HG02642 (cell line): Measurements from ENCODE around the gene DHRS1.

Experiments
- ATAC-seq: cut with Tn5 transposase; IDR thresholded peaks from one replicate; pipeline ENCODE4 v1.9.1; 2021; ENCODE audit warnings: mild to moderate bottlenecking; ENCODE audit not compliant: unreplicated experiment, poor library complexity

The DHRS1 gene

DNA sequence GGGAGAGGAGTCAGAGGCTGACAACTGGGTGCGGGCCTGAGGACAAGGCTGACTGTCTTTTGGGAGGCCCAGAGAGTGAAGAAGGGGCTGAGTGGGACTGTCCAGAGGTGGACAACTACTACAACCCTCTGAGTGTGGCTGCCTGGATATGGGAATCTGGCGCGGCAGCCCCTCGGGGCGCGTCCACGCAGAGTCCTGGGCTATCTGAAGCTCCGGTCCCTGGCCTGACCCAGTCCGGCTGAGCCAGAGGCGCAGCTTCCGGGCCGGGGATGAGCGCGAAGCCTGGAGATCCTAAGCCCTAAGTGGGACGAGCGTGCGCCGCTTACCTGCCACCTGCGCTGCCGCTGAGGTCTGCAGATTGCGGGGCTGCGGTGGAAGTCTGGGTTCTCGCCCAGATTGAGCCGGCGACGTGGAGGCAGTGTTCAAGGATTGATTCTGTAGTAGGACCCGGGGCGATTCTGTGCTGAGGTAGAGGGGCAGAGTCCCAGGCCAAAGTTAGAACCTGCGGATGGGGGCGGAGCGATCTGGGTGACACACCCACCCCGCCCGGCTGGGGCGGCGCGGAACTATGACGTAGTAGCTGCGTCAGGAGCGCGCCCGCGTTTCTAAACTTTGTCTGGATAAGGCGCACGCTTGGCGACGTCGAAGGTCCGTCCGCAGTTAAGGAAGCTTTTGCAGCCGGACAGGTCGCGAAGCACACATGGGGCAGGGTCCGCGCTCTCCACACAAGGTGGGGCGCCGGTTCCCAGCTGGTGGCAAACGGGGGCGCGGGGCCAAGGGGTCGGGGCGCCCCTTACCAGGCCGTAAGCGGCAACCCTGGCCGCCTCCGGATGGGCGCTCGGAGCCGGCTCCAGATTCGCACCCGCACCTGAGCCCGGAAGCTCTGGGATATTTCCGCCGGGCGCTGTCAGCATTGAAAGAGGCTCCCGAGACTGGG is at the start of gene DHRS1, which contains the start of gene NOP9:
TSS of gene DHRS1 (minus strand) at position 526 of the 937 bp plus-strand sequence. CDS start 674 bp downstream, outside the sequence.
TSS of gene NOP9 (plus strand) at position 596 of the 937 bp plus-strand sequence. CDS start at position 701, 105 bp downstream.
- ATAC-seq = peak; percentile 75

- ATAC-seq = no peak
Observed at GRCh38 chr14:24348186-24348585, 48.6 kb upstream of the DHRS1 start.

- ATAC-seq = no peak
Observed at GRCh38 chr14:24347134-24347533, 47.6 kb upstream of the DHRS1 start.

DNA sequence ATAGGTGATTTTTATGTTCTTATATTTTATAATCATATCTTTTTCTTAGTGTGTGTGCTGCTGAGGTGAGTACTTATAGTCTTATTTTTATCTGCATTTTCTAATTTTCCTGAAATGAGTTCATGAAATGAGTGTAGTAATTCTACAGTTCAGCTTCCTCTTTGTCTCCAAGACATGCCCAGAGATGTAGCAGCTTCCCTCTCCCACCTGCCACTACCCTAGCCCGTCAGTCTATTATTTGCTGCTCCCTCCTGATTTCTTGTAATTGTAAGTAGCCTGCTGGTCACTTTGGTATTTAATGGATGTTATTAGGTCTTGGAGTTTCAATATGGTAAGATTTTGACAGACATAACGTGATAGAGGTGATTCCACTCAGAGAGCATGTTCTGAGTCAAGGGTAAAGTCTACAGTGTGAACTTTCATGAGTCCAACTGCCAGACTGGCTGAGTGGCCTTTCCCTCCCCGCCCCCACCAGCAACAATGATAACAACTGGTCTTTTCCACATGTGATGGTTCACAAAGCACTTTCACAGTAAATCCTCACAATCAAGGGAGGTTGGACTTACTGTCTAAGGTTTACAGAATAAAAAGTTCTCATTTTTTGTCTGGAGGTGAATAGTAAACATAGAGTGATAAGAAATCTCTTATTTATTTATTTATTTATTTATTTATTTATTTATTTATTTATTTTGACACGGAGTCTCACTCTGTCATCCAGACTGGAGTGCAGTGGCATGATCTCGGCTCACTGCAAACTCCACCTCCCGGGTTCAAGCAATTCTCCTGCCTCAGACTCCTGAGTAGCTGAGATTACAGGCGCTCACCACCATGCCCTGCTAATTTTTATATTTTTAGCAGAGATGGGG is 44.4 kb upstream of the DHRS1 start:
- no peak for ATAC-seq

GRCh38 chr14:24342889-24343288 is 43.3 kb upstream of the DHRS1 start:
- ATAC-seq = no peak

DNA sequence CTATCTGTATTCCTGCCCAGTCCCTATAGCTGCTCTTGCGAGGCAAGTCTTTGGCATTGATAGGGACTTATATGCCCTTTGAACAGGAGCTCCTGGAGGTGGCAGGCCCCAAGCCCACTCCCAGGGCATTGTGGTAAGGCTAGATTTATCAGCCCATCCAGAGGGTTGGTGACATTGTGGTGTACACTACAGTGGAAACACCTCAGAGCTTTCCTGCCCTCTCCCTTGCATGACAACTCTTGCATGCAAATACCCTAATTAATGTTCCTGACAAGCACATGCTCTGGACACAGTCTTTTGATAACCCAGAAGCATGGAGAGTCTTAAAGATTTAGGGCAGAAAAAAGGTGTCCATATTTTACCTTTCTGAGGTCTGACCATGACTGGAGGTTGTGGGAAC is 41.0 kb upstream of the DHRS1 start:
- no peak for ATAC-seq

GRCh38 chr14:24339284-24340151 is 39.9 kb upstream of the DHRS1 start, which contains the start of gene RIPK3:
Gene RIPK3, minus strand, starts transcription at chr14:24339991. Its CDS starts 165 bp downstream, at chr14:24339826.
- peak; percentile 88 for ATAC-seq

DNA sequence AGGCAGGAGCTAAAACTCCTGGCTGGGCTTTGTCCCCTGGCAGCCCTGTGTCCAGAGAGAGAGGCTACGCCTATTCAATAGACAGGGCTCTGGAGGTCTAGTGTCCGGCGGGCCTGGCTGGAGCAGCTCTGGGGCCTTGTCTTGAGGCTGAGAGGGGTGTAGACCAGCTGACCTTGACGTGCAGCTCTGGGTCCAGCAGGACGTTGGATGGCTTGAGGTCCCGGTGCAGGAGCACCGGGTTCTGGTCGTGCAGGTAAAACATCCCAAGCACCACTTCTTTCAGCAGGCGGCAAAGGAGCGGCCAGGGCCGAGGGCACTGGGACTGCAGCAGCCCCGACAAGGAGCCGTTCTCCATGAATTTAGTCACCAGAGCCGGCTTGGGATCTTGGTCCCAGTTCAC is 39.3 kb upstream of the DHRS1 start:
- no peak for ATAC-seq

DNA sequence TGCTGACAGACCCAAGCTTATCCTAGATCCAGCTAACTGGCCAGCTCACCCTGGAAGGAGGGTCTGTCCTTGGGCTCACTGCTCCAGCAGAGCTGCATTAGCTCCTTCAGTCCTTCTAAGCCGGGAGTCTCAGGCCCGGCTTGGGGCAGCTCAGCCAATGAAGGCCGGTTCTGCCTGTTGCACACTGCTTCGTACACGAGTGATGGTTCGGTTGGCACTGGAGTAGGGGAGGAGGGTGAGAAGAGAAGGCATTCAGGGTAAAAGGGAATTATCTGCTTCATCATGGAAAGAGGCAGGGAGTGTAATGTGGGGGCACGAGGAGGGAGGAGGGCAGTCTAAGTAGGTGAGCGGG is 38.2 kb upstream of the DHRS1 start:
- no peak for ATAC-seq

GRCh38 chr14:24337144-24337823 is 37.7 kb upstream of the DHRS1 start:
- ATAC-seq = no peak

- ATAC-seq = no peak
Observed at GRCh38 chr14:24335461-24336171, 36.0 kb upstream of the DHRS1 start.

DNA sequence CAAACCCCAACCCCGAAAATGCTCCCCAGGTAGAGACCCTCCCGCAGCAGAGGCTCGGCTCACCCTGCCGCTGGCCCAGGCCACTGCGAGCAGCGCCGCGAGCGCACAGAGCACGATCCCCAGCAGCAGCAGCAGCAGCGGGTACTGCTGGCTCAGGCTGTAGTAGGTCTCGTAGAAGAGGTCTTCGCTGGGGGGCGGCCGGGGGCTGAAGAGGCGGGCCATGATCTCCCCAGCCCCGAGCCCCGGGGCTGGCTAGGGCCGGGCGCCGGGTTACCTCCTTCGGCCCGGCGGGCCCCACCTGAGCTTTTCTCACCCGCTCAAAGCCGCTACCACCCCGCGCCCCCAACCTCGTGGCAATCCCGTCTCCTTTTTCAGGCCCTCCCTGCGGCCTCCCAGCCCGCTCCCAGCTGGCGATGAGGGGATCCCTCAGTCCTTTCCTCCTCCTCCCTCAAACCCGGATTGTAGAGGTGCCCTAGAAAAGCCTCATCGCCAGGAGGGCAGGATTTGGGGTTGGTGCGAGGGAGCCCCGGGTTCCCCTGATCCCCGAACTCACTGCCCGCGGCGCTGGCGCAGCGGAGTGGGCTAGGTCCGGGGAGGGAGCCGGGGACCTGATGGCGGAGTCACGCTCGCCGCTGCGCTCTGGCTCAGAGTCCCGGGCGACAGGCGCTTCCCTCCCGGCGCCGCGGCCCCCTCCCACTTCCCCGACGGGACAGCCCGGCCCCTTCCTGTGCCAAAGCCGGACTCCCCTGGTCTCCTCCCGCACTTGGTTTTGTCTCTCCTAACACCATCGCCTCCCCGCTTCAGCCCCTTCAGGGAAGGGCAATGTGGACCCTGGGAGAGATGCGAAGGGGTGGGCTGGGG is 35.1 kb upstream of the DHRS1 start, which contains the start of gene ADCY4:
TSS of gene ADCY4 (minus strand) at position 641 of the 861 bp plus-strand sequence. CDS start at position 222, 419 bp downstream.
- ATAC-seq = no peak

DNA sequence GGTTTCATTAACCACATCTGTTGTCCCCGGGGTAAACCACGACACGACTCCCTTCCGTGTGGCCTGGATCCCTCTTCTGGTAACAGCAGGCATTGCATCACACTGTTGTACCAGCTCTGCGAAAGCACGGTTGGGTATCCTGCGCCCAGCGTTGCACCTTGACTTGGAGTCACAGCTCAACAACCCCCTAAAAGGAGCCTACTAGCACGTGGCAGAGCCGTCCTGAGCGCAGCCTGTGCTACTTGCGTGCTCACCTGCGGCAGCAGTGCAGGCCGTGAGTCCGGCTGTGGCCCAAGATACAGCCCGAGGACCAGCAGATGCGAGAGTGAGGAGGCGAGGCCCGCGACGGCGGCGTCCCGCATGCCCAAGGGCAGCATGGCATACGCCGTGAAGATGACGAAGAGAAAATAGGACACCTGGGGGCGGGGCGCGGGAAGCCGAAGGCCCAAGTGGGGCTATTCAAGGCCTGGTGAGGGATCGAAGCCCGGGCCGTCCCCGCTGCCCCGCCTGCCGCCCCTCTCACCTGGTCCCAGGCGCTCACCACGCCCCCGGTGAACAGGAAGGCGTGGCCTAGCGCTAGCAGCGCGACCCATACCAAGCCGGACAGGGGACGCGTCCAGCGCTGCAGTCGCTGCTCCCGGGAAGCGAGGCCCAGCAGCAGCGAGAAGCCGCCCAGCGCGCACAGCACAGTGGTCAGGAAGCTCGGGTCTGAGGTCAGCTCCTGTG is 32.9 kb upstream of the DHRS1 start:
- peak; percentile 85 for ATAC-seq

GRCh38 chr14:24331731-24332267 is 32.2 kb upstream of the DHRS1 start:
- ATAC-seq = no peak

DNA sequence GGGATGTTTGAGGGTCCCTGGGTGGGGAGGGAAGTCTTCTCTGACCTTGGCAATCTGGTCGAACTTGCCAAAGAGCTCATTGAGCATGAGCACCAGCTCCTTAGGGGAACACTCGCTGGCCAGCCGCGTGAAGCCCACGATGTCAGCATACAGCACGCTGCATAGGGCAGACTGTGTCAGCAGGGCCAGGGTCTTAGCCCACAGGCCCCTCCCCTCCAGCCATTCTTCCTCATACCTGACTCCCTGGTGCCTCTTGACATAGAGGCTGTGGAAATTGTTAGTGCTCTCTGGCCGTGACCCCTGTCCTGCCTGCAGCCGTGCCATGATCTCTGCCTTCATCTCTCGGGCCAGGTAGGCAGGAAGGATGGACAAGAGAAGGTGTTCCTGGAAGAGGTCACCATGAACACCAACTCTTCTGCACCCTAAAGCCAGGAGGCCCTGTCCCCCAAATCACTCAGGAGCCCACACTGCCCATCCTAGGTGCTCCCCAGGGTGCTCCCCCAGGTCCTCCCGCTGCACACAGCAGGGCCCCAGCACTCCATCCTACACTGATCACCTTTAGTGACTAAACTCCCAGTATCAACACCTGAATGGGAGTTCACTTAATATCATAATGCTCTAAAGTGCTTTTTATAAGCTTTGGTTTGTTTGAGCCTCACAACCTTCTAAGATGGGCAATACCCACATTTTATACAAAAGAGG is 31.5 kb upstream of the DHRS1 start:
- ATAC-seq = no peak

GRCh38 chr14:24329736-24330135 is 30.2 kb upstream of the DHRS1 start:
- ATAC-seq = no peak
